ENCODE data around the gene JAKMIP3. TPM values are rescaled to one million over a fixed set of nuclear protein-coding genes. Genes with fewer than 3 reads are reported as not detected.

Gene JAKMIP3
- total RNA-seq, 4 donors from 2014 or later, result 0.26 to 1.3 (median 1.2) TPM; not detected in 1

DNA sequence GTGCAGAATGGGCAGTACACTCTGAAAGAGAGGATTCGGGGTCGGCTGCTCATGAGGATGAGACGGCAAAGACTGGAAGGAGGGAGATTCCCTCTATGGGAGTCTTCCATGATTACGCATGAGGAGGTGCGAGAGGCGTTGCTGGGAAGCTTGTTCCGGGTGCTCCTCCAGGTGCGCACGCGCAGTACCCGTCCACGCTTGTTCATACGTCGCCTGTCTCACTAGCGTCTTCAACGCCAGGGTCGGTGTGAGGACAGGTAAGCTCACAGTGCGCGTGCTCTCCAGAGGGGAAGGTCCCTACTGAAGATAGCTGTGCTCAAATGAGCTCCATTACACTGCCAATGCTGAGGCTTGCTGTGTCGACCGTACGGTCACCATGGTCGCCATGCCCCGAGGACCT is 44.7 kb upstream of the JAKMIP3 start:
- Histone ChIP-seq H3K4me1 (no peaks in the 10 kb centered on the region), H3K36me3 (no peaks in the 10 kb centered on the region), H3K27ac (no peak overlapping the region), H3K27me3 (peaks cover 0 to 3% of the 10 kb centered on the region in 2 donors), H3K9me3 (no peaks in the 10 kb centered on the region), H3K4me3 (no peak overlapping the region)
- DNase-seq, result no peak
- intact Hi-C loops (cut with DNase I; ENCODE audit: low total_unique reads), result loop anchor here (10.0 kb wide), 1 partner anchor 136 kb away; no protein-coding TSS in a partner anchor
- TF ChIP-seq, protein P1, sequence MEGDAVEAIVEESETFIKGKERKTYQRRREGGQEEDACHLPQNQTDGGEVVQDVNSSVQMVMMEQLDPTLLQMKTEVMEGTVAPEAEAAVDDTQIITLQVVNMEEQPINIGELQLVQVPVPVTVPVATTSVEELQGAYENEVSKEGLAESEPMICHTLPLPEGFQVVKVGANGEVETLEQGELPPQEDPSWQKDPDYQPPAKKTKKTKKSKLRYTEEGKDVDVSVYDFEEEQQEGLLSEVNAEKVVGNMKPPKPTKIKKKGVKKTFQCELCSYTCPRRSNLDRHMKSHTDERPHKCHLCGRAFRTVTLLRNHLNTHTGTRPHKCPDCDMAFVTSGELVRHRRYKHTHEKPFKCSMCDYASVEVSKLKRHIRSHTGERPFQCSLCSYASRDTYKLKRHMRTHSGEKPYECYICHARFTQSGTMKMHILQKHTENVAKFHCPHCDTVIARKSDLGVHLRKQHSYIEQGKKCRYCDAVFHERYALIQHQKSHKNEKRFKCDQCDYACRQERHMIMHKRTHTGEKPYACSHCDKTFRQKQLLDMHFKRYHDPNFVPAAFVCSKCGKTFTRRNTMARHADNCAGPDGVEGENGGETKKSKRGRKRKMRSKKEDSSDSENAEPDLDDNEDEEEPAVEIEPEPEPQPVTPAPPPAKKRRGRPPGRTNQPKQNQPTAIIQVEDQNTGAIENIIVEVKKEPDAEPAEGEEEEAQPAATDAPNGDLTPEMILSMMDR (IDR thresholded peaks at IDR 0.05), result no peak
- TF ChIP-seq POLR2A (IDR thresholded peaks at IDR 0.05), result no peak

- Histone ChIP-seq H3K36me3 (no peaks in the 10 kb centered on the region), H3K4me3 (no peak overlapping the region), H3K27me3 (peaks cover 0 to 3% of the 10 kb centered on the region in 2 donors), H3K4me1 (no peaks in the 10 kb centered on the region), H3K9me3 (no peaks in the 10 kb centered on the region), H3K27ac (no peak overlapping the region)
- no peak for DNase-seq
- TF ChIP-seq POLR2A (IDR thresholded peaks at IDR 0.05), result no peak
- TF ChIP-seq, protein P1 (IDR thresholded peaks at IDR 0.05), result no peak
- intact Hi-C loops (cut with DNase I; ENCODE audit: low total_unique reads), result loop anchor here (10.0 kb wide), 1 partner anchor 137 kb away; no protein-coding TSS in a partner anchor
Observed at GRCh38 chr10:132021504-132022143, 44.1 kb upstream of the JAKMIP3 start.

DNA sequence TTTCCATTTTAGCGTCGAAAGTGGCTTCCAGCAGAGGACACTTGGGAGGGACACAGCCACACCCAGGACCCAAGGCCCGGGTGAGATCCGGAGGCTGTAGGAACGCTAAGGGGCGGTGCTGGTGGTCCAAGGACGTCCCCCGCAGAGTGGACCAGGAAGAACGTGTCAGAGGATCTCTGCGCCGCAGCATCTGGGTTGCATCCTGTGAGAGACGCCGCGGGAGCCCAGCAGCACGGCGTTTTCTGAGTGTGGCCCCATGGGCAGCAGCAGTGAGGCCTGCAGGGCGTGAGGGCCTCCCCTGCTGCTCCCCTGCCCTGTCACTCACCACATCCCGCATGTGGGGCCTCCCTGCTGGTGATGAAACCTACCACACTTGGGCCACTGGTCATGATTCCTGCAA is 43.5 kb upstream of the JAKMIP3 start:
- intact Hi-C loops (cut with DNase I; ENCODE audit: low total_unique reads), result loop anchor here (10.0 kb wide), 1 partner anchor 137 kb away; no protein-coding TSS in a partner anchor
- DNase-seq, result no peak
- no peaks in the 10 kb centered on the region for H3K36me3 ChIP-seq
- H3K27me3 ChIP-seq, result peaks cover 0 to 3% of the 10 kb centered on the region in 2 donors
- no peak for TF ChIP-seq POLR2A (IDR thresholded peaks at IDR 0.05)
- TF ChIP-seq, protein P1 (IDR thresholded peaks at IDR 0.05), result no peak
- no peaks in the 10 kb centered on the region for H3K9me3 ChIP-seq
- no peaks in the 10 kb centered on the region for H3K4me1 ChIP-seq
- no peak overlapping the region for H3K4me3 ChIP-seq
- no peak overlapping the region for H3K27ac ChIP-seq

DNA sequence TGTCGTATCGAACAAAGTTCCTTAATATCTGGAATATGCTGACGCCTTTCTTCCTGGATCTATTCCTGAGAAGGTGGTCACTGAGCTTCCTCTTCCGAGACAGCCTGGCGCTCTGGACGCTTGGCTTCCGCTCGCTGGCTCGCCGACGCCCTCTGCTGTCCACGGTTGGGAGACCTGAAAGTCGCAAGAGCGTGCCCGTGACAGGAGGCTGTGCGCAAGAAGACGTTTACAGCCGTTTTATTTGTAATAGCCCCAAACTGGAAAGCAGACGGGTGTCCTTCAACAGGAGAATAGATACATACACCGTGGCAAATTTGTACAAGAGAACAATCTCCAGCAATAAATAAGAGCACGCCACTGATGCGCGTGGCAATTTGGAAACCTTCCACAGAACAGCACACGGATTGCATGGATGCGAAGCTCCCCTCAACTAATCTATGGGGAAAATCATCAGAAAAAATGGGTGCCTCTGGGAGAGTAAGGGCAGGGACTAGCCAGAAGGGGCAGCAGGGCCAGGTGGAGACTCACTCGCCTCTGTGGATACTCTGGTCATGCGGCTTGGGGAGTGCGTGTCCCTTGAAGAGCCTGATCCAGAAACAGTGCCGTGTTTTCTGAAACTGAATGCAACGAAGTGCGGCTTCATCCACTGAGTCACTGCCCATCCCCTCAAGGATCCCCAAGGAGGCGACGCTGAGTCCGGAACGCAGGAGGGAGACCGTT is 42.5 kb upstream of the JAKMIP3 start:
- H3K27me3 ChIP-seq, result peaks cover 0 to 3% of the 10 kb centered on the region in 2 donors
- H3K4me3 ChIP-seq, result peak overlapping the region in 1 of 2 donors; percentile 11

More for the DNA sequence above, 42.5 kb upstream of the JAKMIP3 start:
- Histone ChIP-seq H3K36me3 (no peaks in the 10 kb centered on the region), H3K4me1 (no peaks in the 10 kb centered on the region), H3K9me3 (no peaks in the 10 kb centered on the region), H3K27ac (no peak overlapping the region)
- TF ChIP-seq POLR2A (IDR thresholded peaks at IDR 0.05), result no peak
- TF ChIP-seq, protein P1 (IDR thresholded peaks at IDR 0.05), result peak; percentile 80 to 87 (median 83)
- intact Hi-C loops (cut with DNase I; ENCODE audit: low total_unique reads), result loop anchor here (10.0 kb wide), 1 partner anchor 138 kb away; no protein-coding TSS in a partner anchor
- DNase-seq, result peak; percentile 64 to 80

All from uterus (tissue), 4 donors.